Epithelial cell of prostate (primary cell): ENCODE results near the gene VSX2.
"Not testable (repeated sequence)": the region's sequence is repeated elsewhere in the genome, so short reads cannot be mapped to it uniquely, and the experiment has no call there.

Source experiments
- DNase-seq: peaks from one replicate; pipeline ENCODE4 v3.0.0-alpha.2; 2011; ENCODE audit warnings: low read depth, low spot score
- H3K27ac ChIP-seq: fragments of 450-650 bp; 2 replicates; pipeline ENCODE4 v1.5.1; 2017; ENCODE audit warnings: mild to moderate bottlenecking

VSX2 gene

GRCh38 chr14:74257941-74258763 is 18.9 kb downstream of the VSX2 start:
- no peak for DNase-seq
- no peak overlapping the region for H3K27ac ChIP-seq

- no peak overlapping the region for H3K27ac ChIP-seq
- DNase-seq: no peak
Observed at GRCh38 chr14:74258764-74259035, 19.5 kb downstream of the VSX2 start.

GRCh38 chr14:74259513-74259912 is 20.3 kb downstream of the VSX2 start:
- no peak for DNase-seq
- no peak overlapping the region for H3K27ac ChIP-seq

DNA sequence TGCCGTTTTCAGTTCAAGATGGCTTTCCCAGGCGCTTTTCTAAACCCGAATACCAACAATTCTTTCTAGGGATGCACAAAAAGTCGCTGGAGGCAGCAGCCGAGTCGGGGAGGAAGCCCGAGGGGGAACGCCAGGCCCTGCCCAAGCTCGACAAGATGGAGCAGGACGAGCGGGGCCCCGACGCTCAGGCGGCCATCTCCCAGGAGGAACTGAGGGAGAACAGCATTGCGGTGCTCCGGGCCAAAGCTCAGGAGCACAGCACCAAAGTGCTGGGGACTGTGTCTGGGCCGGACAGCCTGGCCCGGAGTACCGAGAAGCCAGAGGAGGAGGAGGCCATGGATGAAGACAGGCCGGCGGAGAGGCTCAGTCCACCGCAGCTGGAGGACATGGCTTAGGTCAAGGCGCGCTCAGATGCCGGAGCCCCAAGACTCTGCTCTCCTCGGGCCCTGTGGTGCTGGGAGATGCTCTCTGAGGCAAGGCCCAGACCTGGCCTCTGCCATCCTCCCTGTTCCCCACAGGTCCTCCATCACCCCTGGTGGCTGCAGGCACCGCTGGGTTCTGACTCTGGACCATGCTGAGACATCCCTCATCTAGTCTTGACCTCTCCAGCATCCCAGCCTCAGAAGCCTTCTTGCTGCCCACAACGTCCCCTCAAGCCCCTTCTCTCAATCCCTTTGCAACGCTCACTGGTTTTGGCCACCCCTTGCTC is 21.4 kb downstream of the VSX2 start:
- no peak for DNase-seq
- H3K27ac ChIP-seq: no peak overlapping the region

GRCh38 chr14:74261288-74261687 is 22.0 kb downstream of the VSX2 start:
- H3K27ac ChIP-seq: no peak overlapping the region
- DNase-seq: no peak

- H3K27ac ChIP-seq: no peak overlapping the region
- no peak for DNase-seq
Observed at GRCh38 chr14:74262076-74262475, 22.8 kb downstream of the VSX2 start.

GRCh38 chr14:74263181-74263580 is 23.9 kb downstream of the VSX2 start:
- H3K27ac ChIP-seq: no peak overlapping the region
- no peak for DNase-seq

- no peak overlapping the region for H3K27ac ChIP-seq
- DNase-seq: no peak
Observed at GRCh38 chr14:74263921-74264320, 24.7 kb downstream of the VSX2 start.

DNA sequence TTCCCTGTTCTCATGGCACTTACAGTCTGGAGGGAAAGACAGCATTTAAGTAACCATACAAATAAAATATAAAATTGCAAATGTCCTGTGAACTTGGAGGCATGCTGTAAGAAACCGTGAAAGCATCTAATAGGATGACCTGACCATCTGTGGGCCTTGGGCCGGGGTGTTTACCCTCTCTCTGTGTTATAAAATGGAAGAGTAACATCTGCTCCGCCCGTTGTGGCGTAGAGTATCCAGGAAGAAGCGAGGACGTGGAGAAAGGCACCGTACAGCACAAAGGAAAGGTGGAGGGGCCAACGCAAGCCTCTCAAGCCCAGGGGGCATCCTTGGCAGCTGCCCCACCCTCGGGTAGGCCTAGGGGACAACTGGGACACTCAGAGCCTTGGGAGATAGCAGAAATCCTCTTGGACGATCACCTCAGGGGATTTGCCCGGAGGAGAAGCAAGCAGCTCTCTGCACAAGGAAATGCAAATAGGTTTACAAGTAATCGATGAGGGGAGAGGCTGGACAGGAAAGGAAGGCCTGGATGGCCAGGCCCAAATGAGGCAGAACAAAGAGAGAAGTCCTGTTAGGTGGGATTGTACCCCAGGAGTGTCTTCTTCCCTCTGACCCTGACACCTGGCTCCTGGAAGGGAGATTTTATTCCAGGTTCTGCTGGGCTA is 26.2 kb downstream of the VSX2 start:
- no peak overlapping the region for H3K27ac ChIP-seq
- DNase-seq: no peak

DNA sequence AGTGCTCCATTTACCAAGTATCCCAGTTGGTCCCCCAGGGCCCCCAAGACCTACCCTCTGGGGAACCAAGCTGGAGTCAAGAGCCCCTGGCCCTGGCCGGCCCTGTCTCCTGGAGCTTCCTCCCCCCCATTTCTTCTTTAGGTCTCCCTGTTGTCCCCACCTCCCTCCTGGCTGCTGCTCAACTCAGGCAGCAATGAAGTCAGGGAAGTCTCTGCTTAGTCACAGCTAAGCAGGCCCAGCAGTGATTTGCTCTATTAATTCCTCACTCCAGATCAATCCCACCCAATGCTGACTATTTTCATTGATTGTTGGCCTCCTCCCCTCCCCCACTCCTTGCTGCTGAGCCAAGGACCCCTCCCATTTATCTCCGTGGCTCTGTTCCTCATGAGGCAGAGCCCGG is 28.3 kb downstream of the VSX2 start:
- no peak for DNase-seq

DNA sequence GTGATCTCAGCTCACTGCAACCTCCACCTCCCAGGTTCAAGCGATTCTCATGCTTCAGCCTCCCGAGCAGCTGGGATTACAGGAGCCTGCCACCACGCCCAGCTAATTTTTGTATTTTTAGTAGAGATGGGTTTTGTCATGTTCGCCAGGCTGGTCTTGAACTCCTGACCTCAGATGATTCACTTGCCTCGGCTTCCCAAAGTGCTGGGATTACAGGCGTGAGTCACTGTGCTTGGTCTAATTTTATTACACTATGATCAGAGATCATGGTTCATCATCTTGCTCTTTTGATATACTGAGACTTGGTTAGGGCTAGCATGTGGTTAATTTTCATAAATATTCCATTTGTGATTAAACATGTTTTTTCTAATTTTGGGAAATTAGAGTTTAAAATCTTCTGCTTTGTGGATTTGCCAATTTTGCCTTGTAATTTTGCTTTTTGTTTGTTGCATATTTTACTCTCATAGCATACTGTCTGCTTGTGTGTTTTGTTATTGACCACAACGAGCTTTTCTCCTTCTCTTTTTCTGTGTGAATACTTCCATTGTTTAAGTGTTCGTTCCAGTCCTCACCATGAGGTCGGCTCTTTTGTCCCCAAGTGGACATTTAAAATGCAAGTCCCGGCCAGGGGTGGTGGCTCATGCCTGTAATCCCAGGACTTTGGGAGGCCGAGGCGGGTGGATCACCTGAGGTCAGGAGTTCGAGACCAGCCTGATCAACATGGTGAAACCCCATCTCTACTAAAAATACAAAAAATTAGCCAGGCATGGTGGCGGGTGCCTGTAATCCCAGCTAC is 31.3 kb downstream of the VSX2 start:
- peak; percentile 37 for DNase-seq
- H3K27ac ChIP-seq: not testable (repeated sequence)

More for the DNA sequence above, 28.3 kb downstream of the VSX2 start:
- H3K27ac ChIP-seq: no peak overlapping the region

DNA sequence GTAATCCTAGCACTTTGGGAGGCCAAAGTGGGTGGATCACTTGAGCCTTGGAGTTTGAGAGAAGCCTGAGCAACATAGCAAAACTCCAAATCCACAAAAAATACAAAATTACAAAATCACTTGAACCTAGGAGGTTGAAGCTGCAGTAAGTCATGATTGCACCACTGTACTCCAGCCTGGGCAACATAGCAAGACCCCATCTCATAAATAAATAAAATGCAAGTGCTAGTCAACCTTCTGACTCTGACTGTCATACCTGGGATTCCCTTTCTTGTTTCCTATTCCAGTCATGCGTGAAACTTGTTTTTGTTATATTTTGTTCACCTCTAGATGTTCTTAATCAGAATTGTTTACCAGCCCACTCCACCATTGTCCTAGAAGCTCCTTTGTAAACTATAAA is 32.1 kb downstream of the VSX2 start:
- H3K27ac ChIP-seq: no peak overlapping the region
- DNase-seq: no peak

DNA sequence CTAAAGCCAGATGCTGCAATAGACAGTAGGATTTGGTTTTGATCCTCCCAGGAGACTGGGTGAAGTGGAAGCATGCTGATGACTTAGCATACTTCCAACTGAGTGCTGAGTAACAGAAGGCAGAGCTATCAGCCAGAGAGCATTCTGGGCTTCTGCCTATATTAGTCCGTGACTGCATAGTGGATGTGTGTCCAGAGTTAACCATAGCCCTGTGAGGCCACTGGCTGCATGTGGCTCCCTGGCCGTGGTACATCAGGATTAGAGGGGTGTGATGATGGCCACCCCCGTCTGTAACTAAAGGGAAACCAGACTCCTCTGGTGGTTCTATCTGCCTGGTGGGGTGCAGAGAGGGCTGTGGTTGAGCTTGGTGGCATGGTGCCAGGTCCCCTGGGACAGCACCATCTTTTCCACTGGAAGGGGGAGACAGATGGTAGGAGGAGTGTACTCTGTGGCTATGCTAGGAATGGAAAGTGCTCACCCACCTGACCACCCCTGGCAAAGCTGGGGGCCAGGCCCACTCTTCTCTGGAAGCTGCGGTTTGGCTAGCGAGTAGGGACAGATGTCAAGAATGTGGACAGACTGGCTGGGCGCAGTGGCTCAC is 36.1 kb downstream of the VSX2 start:
- DNase-seq: peak; percentile 44

GRCh38 chr14:74278080-74278479 is 38.8 kb downstream of the VSX2 start:
- DNase-seq: no peak
- no peak overlapping the region for H3K27ac ChIP-seq

More for the DNA sequence above, 36.1 kb downstream of the VSX2 start:
- peak overlapping the region; percentile 4 for H3K27ac ChIP-seq

GRCh38 chr14:74281069-74281468 is 41.8 kb downstream of the VSX2 start:
- DNase-seq: no peak
- no peak overlapping the region for H3K27ac ChIP-seq

DNA sequence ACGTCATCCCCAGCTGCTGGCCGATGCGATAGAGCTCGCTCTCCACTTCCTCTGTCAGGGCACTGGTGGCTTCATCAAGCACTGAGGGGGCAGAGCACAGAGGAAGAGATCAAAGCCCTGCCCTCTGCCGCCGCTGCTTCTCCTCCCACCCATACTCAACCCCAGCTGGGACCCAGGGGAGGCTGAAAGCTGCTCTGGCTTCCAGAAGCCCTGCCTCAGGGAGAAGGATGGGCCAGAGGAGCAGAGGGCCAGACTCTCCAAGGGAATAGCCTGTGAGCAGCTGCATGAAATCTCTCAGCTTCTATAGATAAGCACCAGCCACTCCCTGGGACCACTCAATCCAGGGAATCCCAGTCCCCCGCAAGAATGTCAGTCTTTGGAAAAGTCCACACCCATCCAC is 47.5 kb downstream of the VSX2 start:
- H3K27ac ChIP-seq: no peak overlapping the region
- DNase-seq: no peak

DNA sequence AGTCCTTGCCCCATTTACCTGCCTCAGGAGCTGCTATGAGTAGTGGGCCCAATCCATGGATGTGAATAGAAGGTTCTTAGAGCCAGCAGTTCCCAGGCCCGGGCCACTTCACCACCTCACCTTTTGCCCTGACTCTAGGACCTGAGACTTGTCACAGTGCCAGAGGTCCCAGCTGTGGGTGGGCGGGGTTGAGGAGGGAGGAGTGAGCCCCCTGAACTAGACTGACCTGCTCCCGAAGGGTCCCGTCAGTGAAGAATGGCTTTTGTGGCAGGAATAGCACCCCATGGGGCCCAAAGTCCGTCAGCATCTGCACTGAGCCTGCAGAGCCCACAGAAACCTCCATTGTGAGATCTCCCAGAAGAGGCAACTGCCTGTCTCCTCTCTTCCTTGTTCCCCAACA is 50.6 kb downstream of the VSX2 start:
- DNase-seq: no peak

GRCh38 chr14:74290415-74290814 is 51.2 kb downstream of the VSX2 start:
- no peak for DNase-seq
- no peak overlapping the region for H3K27ac ChIP-seq

More for the DNA sequence above, 50.6 kb downstream of the VSX2 start:
- H3K27ac ChIP-seq: no peak overlapping the region

- no peak overlapping the region for H3K27ac ChIP-seq
- no peak for DNase-seq
Observed at GRCh38 chr14:74292061-74292460, 52.8 kb downstream of the VSX2 start.

- DNase-seq: no peak
- H3K27ac ChIP-seq: no peak overlapping the region
Observed at GRCh38 chr14:74293606-74294005, 54.4 kb downstream of the VSX2 start.
